ENCODE data around the gene NR5A1.

The NR5A1 gene

DNA sequence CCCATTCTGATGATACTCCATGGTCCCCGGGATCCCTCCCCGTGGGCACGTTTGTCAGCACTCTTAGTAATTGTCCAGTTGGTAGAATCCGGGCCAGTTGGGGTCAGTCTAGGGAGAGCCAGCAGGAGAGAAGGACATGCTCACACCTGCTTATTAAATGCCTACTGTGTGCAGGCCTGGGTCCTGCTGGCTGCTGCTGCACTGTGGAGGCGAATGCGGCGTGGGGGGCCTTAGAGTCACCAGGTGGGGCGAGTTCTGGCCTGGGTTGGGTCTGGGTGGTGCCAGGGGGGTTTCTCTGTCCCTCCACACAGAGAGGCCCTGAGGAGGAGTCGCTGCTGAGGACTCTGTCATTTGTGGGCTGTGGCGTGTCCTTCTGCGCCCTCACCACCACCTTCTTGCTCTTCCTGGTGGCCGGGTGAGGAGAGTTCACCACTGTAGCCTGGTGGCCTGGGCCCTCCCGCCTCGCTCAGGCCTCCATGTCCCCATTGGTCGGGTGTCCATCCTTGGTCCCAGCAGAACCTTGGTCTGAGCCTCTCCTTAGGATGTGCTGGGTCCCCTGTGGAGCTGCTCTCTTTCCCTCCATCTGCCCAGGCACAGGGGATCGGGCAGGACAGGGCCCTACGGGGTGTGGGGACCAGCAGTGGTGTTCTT lies 39.7 kb downstream of the NR5A1 start:
- in situ Hi-C loops (cut with MboI; ENCODE audit: low sequenced_read_pairs): no loop called here

- in situ Hi-C loops (cut with MboI; ENCODE audit: low sequenced_read_pairs): no loop called here
Observed at GRCh38 chr9:124465736-124466135, 41.5 kb downstream of the NR5A1 start.

DNA sequence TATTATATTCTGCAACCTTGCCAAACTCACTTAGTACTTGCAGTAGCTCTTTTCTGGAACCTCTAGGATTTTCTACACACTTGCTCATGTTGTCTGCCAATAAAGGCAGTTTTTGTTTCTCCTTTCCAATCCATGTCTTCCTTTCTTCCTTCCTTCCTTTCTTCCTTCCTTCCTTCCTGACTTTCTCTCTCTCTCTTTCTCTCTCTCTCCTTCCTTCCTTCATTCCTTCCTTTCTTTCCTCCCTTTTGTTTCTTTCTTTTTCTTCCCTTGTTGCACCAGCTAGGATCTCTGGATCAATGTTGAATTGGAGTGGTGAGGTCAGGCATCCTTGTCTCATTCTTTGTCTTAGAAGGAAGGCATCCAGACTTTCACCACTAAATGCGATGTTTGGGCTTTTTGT lies 44.5 kb downstream of the NR5A1 start:
- in situ Hi-C loops (cut with MboI; ENCODE audit: low sequenced_read_pairs): no loop called here

DNA sequence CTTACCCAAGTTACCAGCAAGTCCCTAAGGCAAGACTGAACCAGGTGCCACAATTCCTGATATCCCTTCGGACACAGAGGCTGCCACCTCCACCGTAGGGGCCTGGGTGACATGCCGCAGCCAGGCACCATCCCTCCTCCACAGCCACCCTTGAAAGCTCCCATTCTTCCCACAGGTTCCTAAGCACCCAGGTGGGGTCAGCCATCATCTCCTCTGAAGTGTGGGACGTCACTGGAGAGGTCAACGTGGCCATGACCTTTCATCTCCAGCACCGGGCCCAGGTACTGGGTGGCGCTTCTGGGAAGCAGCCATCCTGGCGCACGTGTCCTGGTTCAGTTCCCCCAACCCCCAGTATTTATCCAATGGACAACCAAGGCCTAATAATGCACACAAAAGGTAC lies 48.8 kb downstream of the NR5A1 start:
- in situ Hi-C loops (cut with MboI; ENCODE audit: low sequenced_read_pairs): no loop called here

DNA sequence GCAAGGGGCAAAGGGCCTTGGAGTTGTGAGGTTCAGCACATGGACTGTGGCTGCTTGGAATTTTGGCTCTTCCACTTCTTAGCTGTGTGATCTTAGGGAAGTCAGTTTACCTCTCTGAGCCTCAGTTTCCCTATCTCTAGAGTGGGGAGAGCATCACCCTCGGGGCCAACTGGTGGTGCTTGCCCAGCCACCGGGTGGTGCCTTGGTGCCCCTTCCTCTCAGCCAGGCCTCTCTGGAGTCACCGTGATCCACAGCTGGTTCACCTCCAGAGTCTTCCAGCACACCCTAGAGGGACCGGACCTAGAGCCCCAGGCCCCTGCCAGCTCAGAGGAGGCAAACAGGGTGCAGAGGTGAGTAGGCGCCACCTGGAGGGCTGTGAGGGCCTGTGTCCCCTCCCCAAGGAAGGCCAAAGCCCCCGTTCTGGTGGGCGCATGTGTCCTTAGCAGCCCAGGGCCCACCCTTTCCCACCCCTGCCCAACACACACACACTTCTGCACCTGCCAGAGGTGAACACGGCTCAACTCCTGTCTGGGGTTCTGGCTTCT lies 49.2 kb downstream of the NR5A1 start:
- in situ Hi-C loops (cut with MboI; ENCODE audit: low sequenced_read_pairs): no loop called here

- in situ Hi-C loops (cut with MboI; ENCODE audit: low sequenced_read_pairs): no loop called here
Observed at GRCh38 chr9:124457079-124457886, 49.9 kb downstream of the NR5A1 start.

DNA sequence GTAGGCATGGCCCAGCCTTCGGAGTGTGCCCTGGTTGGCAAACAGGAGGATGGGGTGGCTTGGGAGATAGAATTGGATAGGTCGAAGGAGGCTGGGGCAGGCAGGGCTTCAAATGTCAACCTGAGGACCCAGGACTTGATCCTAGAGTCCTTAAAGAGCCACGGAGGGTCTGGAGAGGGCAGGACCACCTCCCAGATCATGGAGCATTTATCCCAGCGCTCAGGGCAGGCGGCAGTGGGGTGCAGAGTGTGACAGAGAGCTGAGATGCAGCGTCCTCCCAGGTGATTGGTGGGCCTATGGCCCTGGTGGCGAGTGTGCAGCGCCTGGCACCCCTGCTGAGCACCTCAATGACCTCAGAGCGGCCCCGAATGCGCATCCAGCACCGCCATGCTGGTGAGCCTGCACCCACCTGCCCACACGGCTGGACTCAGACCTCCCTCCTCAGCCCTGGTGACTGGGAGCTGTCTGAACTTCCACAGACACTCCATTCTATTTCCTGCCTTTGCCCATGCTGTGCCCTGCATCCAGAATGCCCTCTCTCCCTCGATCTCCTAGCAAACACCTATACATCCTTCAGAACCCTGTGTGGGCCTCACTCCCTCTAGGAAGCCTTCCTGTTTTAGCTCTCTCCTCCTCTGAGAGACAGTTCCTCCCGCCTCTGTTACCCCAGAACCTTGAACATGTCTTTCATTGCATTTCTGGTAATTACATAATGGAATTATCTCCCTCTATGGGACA lies 50.7 kb downstream of the NR5A1 start:
- in situ Hi-C loops (cut with MboI; ENCODE audit: low sequenced_read_pairs): no loop called here

DNA sequence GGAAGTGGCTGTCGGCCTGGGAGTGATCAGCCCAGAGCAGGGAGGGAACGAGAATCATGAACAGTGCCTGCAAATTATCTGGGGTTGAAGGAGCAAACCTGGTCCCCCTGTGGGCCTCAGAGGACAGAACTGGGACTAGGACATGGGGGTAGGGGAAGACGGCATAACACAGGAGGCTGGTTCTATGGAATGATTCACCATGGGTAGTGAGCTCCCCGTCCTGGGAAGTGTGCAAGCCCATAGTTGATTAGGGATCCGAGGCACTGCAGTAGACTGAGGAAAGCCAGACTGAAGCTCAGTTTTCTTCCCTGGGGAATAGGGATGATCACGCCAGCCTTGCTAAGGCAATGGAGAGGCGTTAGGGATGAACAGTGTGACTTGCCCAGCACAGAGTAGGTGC lies 51.4 kb downstream of the NR5A1 start:
- in situ Hi-C loops (cut with MboI; ENCODE audit: low sequenced_read_pairs): no loop called here

GRCh38 chr9:124454791-124455443 lies 52.3 kb downstream of the NR5A1 start:
- in situ Hi-C loops (cut with MboI; ENCODE audit: low sequenced_read_pairs): no loop called here

- in situ Hi-C loops (cut with MboI; ENCODE audit: low sequenced_read_pairs): no loop called here
Observed at GRCh38 chr9:124454296-124454695, 52.9 kb downstream of the NR5A1 start.

- in situ Hi-C loops (cut with MboI; ENCODE audit: low sequenced_read_pairs): no loop called here
Observed at GRCh38 chr9:124453586-124454191, 53.5 kb downstream of the NR5A1 start.

DNA sequence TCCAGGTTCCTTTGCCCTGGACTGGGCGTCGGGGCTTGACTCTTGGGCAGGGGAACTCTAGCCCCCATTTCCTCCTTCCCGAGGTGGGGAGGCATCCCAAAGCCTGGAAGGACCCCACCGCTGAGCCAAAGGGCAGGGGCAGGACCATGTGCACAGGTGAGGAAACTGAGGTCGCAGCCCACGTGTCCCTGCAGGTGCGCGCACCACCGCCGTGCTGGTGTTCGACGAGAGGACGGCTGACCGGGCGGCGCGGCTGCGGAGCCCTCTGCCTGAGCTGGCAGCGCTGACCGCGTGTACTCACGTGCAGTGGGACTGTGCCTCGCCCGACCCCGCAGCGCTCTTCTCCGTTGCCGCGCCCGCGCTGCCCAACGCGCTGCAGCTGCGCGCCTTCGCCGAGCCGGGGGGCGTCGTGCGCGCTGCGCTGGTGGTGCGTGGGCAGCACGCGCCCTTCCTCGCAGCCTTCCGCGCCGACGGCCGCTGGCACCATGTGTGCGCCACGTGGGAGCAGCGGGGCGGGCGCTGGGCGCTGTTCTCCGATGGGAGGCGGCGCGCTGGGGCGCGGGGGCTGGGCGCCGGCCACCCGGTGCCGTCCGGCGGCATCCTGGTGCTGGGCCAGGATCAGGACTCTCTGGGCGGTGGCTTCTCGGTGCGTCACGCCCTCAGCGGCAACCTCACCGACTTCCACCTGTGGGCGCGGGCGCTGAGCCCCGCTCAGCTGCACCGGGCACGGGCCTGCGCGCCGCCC lies 54.2 kb downstream of the NR5A1 start:
- in situ Hi-C loops (cut with MboI; ENCODE audit: low sequenced_read_pairs): no loop called here

- in situ Hi-C loops (cut with MboI; ENCODE audit: low sequenced_read_pairs): no loop called here
Observed at GRCh38 chr9:124452326-124452725, 54.9 kb downstream of the NR5A1 start.

- in situ Hi-C loops (cut with MboI; ENCODE audit: low sequenced_read_pairs): no loop called here
Observed at GRCh38 chr9:124450931-124451661, 56.1 kb downstream of the NR5A1 start.

- in situ Hi-C loops (cut with MboI; ENCODE audit: low sequenced_read_pairs): no loop called here
Observed at GRCh38 chr9:124450241-124450924, 56.8 kb downstream of the NR5A1 start, which contains the start of gene ADGRD2. Gene ADGRD2 (plus strand): TSS chr9:124450451. CDS start chr9:124451667, 1,216 bp downstream.

GRCh38 chr9:124449381-124450151 lies 57.6 kb downstream of the NR5A1 start:
- in situ Hi-C loops (cut with MboI; ENCODE audit: low sequenced_read_pairs): no loop called here

DNA sequence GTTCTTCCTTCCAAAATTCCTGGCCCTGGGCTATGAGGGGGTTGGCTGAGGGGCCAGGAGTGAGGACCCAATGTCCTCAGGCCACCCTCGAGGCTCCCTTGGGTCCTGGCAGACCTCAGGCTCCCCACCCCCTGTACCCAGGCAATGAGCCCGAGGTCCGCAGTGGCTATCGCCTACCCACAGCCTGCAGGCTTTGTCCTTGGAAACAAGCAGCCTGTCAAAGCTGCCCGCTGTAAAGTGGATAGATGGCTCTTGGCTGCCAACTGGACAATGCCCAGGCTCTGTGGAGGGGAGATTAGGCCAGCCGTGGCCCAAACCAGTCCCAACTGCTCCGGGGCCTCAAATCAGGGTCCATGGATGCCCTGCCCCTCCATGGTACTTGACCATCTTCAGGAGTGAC lies 59.2 kb downstream of the NR5A1 start:
- in situ Hi-C loops (cut with MboI; ENCODE audit: low sequenced_read_pairs): no loop called here

GRCh38 chr9:124447297-124447661 lies 59.9 kb downstream of the NR5A1 start:
- in situ Hi-C loops (cut with MboI; ENCODE audit: low sequenced_read_pairs): no loop called here
